Epidermal melanocyte (primary cell): ENCODE data around the gene DHRS4L2.

Experiments
- DNase-seq: peaks from one replicate; pipeline ENCODE4 v3.0.0; 2011; ENCODE audit warnings: low spot score; ENCODE audit not compliant: insufficient read length

Gene DHRS4L2

GRCh38 chr14:24053548-24054323 lies 65.0 kb downstream of the DHRS4L2 start:
- DNase-seq: no peak

GRCh38 chr14:24054324-24054641 lies 65.6 kb downstream of the DHRS4L2 start:
- DNase-seq: no peak

GRCh38 chr14:24054646-24055045 lies 65.9 kb downstream of the DHRS4L2 start:
- DNase-seq: peak; percentile 7
